Gastrocnemius medialis (tissue), 4 donors: ENCODE measurements around the gene SCD5. TPM values are rescaled to one million over a fixed set of nuclear protein-coding genes. Genes with fewer than 3 reads are reported as not detected.

Source experiments
- ATAC-seq, 2 donors: fragments of 150-250 bp; one replicate each; pipeline ENCODE4 v1.9.1; 2016
- DNase-seq, 2 donors: peaks; one replicate each; pipeline ENCODE4 v3.0.0-alpha.2; 2019
- H3K27ac ChIP-seq, 4 donors: fragments of 200-600 bp; sonication (generic); 1 replicate in 1 of 4; 2 replicates in 3 of 4; pipeline ENCODE4 v1.5.1; 2016 to 2018; ENCODE audit warnings: mild to moderate bottlenecking in 2 of 4, moderate library complexity in 1 of 4
- H3K27me3 ChIP-seq, 3 donors: fragments of 200-600 bp; sonication (generic) in 2 of 3; 1 replicate in 1 of 3; 2 replicates in 2 of 3; pipeline versions ENCODE4 v1.5.1 to v1.6.0; 2016 to 2019; ENCODE audit warnings: mild to moderate bottlenecking in 1 of 3, moderate library complexity in 1 of 3
- H3K36me3 ChIP-seq, 2 donors: fragments of 200-600 bp; sonication (generic) in 1 of 2; one replicate each; pipeline ENCODE4 v1.5.1; 2017 to 2018
- H3K4me1 ChIP-seq, 2 donors: fragments of 200-600 bp; sonication (generic) in 1 of 2; one replicate each; pipeline ENCODE4 v1.5.1; 2016 to 2017; ENCODE audit warnings: mild to moderate bottlenecking in 2 of 2
- H3K4me3 ChIP-seq, 4 donors: fragments of 200-600 bp; sonication (generic) in 3 of 4; 1 replicate in 1 of 4; 2 replicates in 3 of 4; pipeline ENCODE4 v1.5.1; 2016 to 2019; ENCODE audit warnings: mild to moderate bottlenecking in 2 of 4
- H3K9me3 ChIP-seq, 3 donors: fragments of 200-600 bp; sonication (generic) in 2 of 3; 1 replicate in 1 of 3; 2 replicates in 2 of 3; pipeline ENCODE4 v1.5.1; 2016 to 2019
- CTCF ChIP-seq, 5 experiments: fragments of 450-650 bp in 3 of 5; fragments of 200-600 bp in 2 of 5; sonication (generic) in 2 of 5; IDR thresholded peaks in 4 of 5; conservative IDR thresholded peaks in 1 of 5; 1 replicate in 4 of 5; 2 replicates in 1 of 5; pipeline ENCODE4 v1.5.1; 2016 to 2019; ENCODE audit warnings: antibody characterized with exemption in 5 of 5, mild to moderate bottlenecking in 3 of 5, moderate library complexity in 3 of 5
- POLR2A ChIP-seq, 2 donors: fragments of 450-650 bp; IDR thresholded peaks; one replicate each; pipeline ENCODE4 v1.6.1; 2017; ENCODE audit warnings: antibody characterized with exemption in 2 of 2, mild to moderate bottlenecking in 2 of 2, moderate library complexity in 2 of 2
- in situ Hi-C, 4 donors: fragments of 200-750 bp; cut with MboI; loops; one replicate each; pipeline versions ENCODE4 v1.15.0 to v1.8.0; 2017; ENCODE audit warnings: low sequenced_read_pairs in 4 of 4
- intact Hi-C: fragments of 100-400 bp; cut with DNase I; formaldehyde crosslinking; loops from one replicate; pipeline ENCODE4 v1.15.1; 2023; ENCODE audit warnings: low total_unique reads
- total RNA-seq, 4 donors: library from RNA; depleted of rRNA; stranded (reverse); fragments of >200 nt; gene quantifications; one replicate each; pipeline versions ENCODE4 v1.1.0 to v1.2.3, GENCODE V29; 2016

Gene SCD5
- total RNA-seq, 4 donors from 2014 or later, result 0.68 to 2.4 (median 1.4) TPM

DNA sequence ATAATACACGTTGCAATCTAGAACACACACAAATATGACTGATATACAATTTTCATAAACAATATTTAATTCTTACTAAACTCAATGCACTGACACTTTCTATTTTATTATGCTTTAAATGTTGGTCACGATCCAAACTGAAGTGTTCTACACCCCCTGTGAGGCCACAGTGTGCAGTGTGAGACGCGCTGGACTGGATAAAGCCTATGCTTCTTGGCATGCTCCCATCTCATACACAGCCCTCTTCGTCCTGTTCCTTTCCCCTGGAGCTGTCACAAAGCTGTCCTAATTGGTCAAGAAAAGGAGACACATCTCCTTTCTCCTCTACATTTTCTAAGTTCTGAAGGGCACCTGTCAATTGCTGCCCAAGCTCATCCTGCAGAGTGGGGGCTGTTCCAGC is 72.0 kb downstream of the SCD5 start:
- no peak overlapping the region for H3K4me3 ChIP-seq
- no peak for DNase-seq
- in situ Hi-C loops, result no loop called here
- no peaks in the 10 kb centered on the region for H3K36me3 ChIP-seq
- H3K4me1 ChIP-seq, result peaks cover 0 to 3% of the 10 kb centered on the region in 2 donors
- no peaks in the 10 kb centered on the region for H3K27me3 ChIP-seq
- TF ChIP-seq CTCF (IDR thresholded peaks at IDR 0.05 in 4 of 5, conservative IDR thresholded peaks at IDR 0.05 in 1 of 5) (no peak), POLR2A (IDR thresholded peaks at IDR 0.05) (no peak)
- ATAC-seq, result no peak
- no peak overlapping the region for H3K27ac ChIP-seq
- H3K9me3 ChIP-seq, result no peaks in the 10 kb centered on the region
- intact Hi-C loops, result no loop called here

GRCh38 chr4:82721819-82722423 is 76.7 kb downstream of the SCD5 start:
- Histone ChIP-seq H3K27ac (no peak overlapping the region), H3K27me3 (no peaks in the 10 kb centered on the region), H3K36me3 (no peaks in the 10 kb centered on the region), H3K4me3 (no peak overlapping the region), H3K9me3 (no peaks in the 10 kb centered on the region), H3K4me1 (no peaks in the 10 kb centered on the region)
- DNase-seq (no peak), ATAC-seq (no peak)
- TF ChIP-seq CTCF (IDR thresholded peaks at IDR 0.05 in 4 of 5, conservative IDR thresholded peaks at IDR 0.05 in 1 of 5) (peak in 1 of 5 experiments; percentile 30), POLR2A (IDR thresholded peaks at IDR 0.05) (no peak)
- intact Hi-C loops (no loop called here), in situ Hi-C loops (no loop called here)

GRCh38 chr4:82718162-82718940 is 80.2 kb downstream of the SCD5 start:
- H3K27me3 ChIP-seq, result no peaks in the 10 kb centered on the region
- in situ Hi-C loops (no loop called here), intact Hi-C loops (no loop called here)
- H3K36me3 ChIP-seq, result no peaks in the 10 kb centered on the region
- no peak for TF ChIP-seq POLR2A (IDR thresholded peaks at IDR 0.05)
- TF ChIP-seq CTCF (IDR thresholded peaks at IDR 0.05 in 4 of 5, conservative IDR thresholded peaks at IDR 0.05 in 1 of 5), result no peak
- DNase-seq (peak; percentile 45 to 74), ATAC-seq (peak; percentile 73 to 78)
- H3K4me1 ChIP-seq, result no peaks in the 10 kb centered on the region
- no peaks in the 10 kb centered on the region for H3K9me3 ChIP-seq
- H3K4me3 ChIP-seq, result no peak overlapping the region
- peak overlapping the region in 3 of 4 donors; percentile 24 to 45 (median 36) for H3K27ac ChIP-seq

DNA sequence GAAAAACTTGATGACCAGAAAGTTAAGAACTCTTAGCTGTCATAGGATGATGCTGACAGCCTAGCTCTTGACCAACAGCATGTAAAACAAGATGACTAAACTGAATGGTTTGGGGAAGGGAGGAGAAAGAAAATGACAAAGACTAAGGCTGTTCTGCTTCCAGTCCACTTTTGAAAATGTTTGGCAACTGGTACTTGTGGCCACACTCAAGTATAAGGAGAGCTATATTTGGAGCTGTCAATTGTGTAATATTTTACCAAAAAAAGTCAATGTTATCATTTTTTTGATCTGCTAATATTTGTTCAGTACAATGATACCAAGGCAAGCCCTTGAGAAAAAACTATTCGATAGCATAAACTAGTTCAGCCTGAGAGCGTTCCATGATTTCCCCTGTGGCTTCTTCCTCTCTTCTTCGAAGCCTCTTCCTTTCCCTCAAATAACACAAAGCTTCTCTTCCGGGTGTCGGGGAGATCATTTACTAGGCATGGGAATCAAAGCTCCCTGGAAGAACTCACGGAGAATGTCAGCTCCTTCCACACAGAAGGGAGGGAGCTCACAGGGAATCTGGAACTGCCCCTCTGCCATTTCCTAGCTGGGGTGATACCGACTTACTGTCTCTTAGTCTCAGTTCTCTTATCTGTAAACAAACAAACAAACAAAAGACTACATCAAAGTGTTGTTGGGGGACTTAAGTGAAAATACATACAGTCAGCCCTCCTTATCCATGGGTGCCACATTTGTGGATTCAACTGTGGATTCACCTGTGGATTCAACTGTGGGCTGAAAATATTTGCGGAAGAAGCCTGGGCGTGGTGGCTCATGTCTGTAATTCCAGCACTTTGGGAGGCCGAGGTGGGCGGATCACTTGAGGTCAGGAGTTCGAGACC is 82.6 kb downstream of the SCD5 start:
- intact Hi-C loops, result no loop called here
- TF ChIP-seq POLR2A (IDR thresholded peaks at IDR 0.05) (no peak), CTCF (IDR thresholded peaks at IDR 0.05 in 4 of 5, conservative IDR thresholded peaks at IDR 0.05 in 1 of 5) (no peak)
- H3K36me3 ChIP-seq, result no peaks in the 10 kb centered on the region
- peak; percentile 41 to 64 for ATAC-seq
- no peak overlapping the region for H3K4me3 ChIP-seq
- in situ Hi-C loops, result no loop called here
- H3K27ac ChIP-seq, result peak overlapping the region in 2 of 4 donors; percentile 54 to 56
- no peak for DNase-seq
- no peaks in the 10 kb centered on the region for H3K9me3 ChIP-seq
- H3K27me3 ChIP-seq, result no peaks in the 10 kb centered on the region
- no peaks in the 10 kb centered on the region for H3K4me1 ChIP-seq
